Keratinocyte (primary cell): Measurements from ENCODE around the gene TCERG1.

Experiments used
- CTCF ChIP-seq, 3 experiments: IDR thresholded peaks in 1 of 3; conservative IDR thresholded peaks in 1 of 3; optimal IDR thresholded peaks in 1 of 3; 2 replicates in 2 of 3; 3 replicates in 1 of 3; pipeline versions ENCODE3 to v1.5.1; 2011; ENCODE audit warnings: low read length in 3 of 3, mild to moderate bottlenecking in 3 of 3, moderate library complexity in 2 of 3, control low read depth in 1 of 3, inconsistent platforms in 1 of 3; ENCODE audit not compliant: insufficient read depth in 2 of 3; ENCODE audit errors: extremely low read depth in 1 of 3
- EZH2 ChIP-seq: IDR thresholded peaks from one replicate; pipeline ENCODE4 v1.6.1; 2012; ENCODE audit warnings: inconsistent platforms, mild to moderate bottlenecking, low read length, moderate library complexity

- TF ChIP-seq CTCF (optimal IDR thresholded peaks at IDR 0.05 in 1 of 3, IDR thresholded peaks at IDR 0.05 in 1 of 3, conservative IDR thresholded peaks at IDR 0.05 in 1 of 3; ENCODE audit: extremely low read depth in 1 of 3, insufficient read depth in 2 of 3, low read length in 3 of 3) (no peak), EZH2 (no peak)
These were observed 27.4 kb upstream of the TCERG1 start for GRCh38 chr5:146419696-146420095.
